Trophoblast cell (in vitro differentiated cells and primary cell): Measurements from ENCODE around the gene TBC1D22A.

ENCODE experiments used
- DNase-seq, 2 donors: peaks; one replicate each; pipeline ENCODE4 v3.0.0-alpha.2; 2016
- H2AFZ ChIP-seq: 2 replicates; pipeline ENCODE4 v1.6.1; 2013; ENCODE audit warnings: low read length, moderate library complexity, mild to moderate bottlenecking; ENCODE audit not compliant: insufficient read depth, poor library complexity
- H2AK5ac ChIP-seq: 2 replicates; pipeline ENCODE4 v1.6.1; 2013; ENCODE audit warnings: mild to moderate bottlenecking, low read length
- H2BK120ac ChIP-seq: 2 replicates; pipeline ENCODE4 v1.6.1; 2013; ENCODE audit warnings: low read length, mild to moderate bottlenecking, moderate library complexity; ENCODE audit not compliant: insufficient read depth, poor library complexity
- H2BK12ac ChIP-seq: 2 replicates; pipeline ENCODE4 v1.6.1; 2013; ENCODE audit warnings: mild to moderate bottlenecking, low read length, moderate library complexity
- H2BK5ac ChIP-seq: 2 replicates; pipeline ENCODE4 v1.6.1; 2013; ENCODE audit warnings: low read length, low read depth, moderate library complexity, mild to moderate bottlenecking; ENCODE audit not compliant: poor library complexity
- H3K14ac ChIP-seq: 2 replicates; pipeline ENCODE4 v1.6.1; 2013; ENCODE audit warnings: mild to moderate bottlenecking, low read length
- H3K18ac ChIP-seq: 2 replicates; pipeline ENCODE4 v1.6.1; 2013; ENCODE audit warnings: mild to moderate bottlenecking, low read length
- H3K23ac ChIP-seq: 2 replicates; pipeline ENCODE4 v1.6.1; 2013; ENCODE audit warnings: low read length
- H3K27ac ChIP-seq: 2 replicates; pipeline ENCODE4 v1.5.1; 2013; ENCODE audit warnings: low read depth, mild to moderate bottlenecking, inconsistent platforms, low read length, moderate library complexity
- H3K27me3 ChIP-seq: 2 replicates; pipeline ENCODE4 v1.6.1; 2013; ENCODE audit warnings: inconsistent platforms, mild to moderate bottlenecking, low read length, moderate library complexity; ENCODE audit not compliant: insufficient read depth
- H3K36me3 ChIP-seq, 2 experiments: 1 replicate in 1 of 2; 2 replicates in 1 of 2; pipeline ENCODE4 v1.6.1; 2013; ENCODE audit warnings: low read length in 2 of 2, mild to moderate bottlenecking in 2 of 2, moderate library complexity in 1 of 2; ENCODE audit not compliant: insufficient read depth in 2 of 2, control insufficient read depth in 1 of 2
- H3K4ac ChIP-seq: 2 replicates; pipeline ENCODE4 v1.6.1; 2013; ENCODE audit warnings: low read depth, mild to moderate bottlenecking, low read length, moderate library complexity
- H3K4me1 ChIP-seq, 2 experiments: 1 replicate in 1 of 2; 2 replicates in 1 of 2; pipeline ENCODE4 v1.6.1; 2013; ENCODE audit warnings: low read length in 2 of 2, mild to moderate bottlenecking in 2 of 2, moderate library complexity in 1 of 2; ENCODE audit not compliant: insufficient read depth in 2 of 2, control insufficient read depth in 1 of 2
- H3K4me2 ChIP-seq: 2 replicates; pipeline ENCODE4 v1.6.1; 2013; ENCODE audit warnings: inconsistent platforms, mild to moderate bottlenecking, low read length, moderate library complexity
- H3K4me3 ChIP-seq: 2 replicates; pipeline ENCODE4 v1.5.1; 2013; ENCODE audit warnings: mild to moderate bottlenecking, low read depth, low read length, inconsistent platforms
- H3K79me1 ChIP-seq: one replicate; pipeline ENCODE4 v1.6.1; 2013; ENCODE audit warnings: low read length
- H3K79me2 ChIP-seq: 2 replicates; pipeline ENCODE4 v1.6.1; 2013; ENCODE audit warnings: low read length, mild to moderate bottlenecking; ENCODE audit not compliant: control insufficient read depth, insufficient read depth, poor library complexity
- H3K9ac ChIP-seq: 2 replicates; pipeline ENCODE4 v1.6.1; 2013; ENCODE audit warnings: mild to moderate bottlenecking, low read length
- H3K9me3 ChIP-seq: 2 replicates; pipeline ENCODE4 v1.6.1; 2013; ENCODE audit warnings: low read depth, mild to moderate bottlenecking, control low read depth, inconsistent platforms, low read length; ENCODE audit not compliant: insufficient read depth
- H4K12ac ChIP-seq: 2 replicates; pipeline ENCODE4 v1.6.1; 2013; ENCODE audit warnings: low read depth, mild to moderate bottlenecking, low read length, moderate library complexity
- H4K8ac ChIP-seq: 2 replicates; pipeline ENCODE4 v1.6.1; 2013; ENCODE audit warnings: low read depth, mild to moderate bottlenecking, low read length, moderate library complexity
- H4K91ac ChIP-seq: one replicate; pipeline ENCODE4 v1.6.1; 2013; ENCODE audit warnings: low read depth, mild to moderate bottlenecking, low read length, moderate library complexity
- WGBS: extraction: QIAGEN DNeasy Blood & Tissue Kit; methylation state at CpG from one replicate; pipeline ENCODE4 v1.1.7; 2013; ENCODE audit warnings: missing lambda C conversion rate; ENCODE audit not compliant: insufficient read length, insufficient coverage; ENCODE audit errors: extremely low coverage; 5-methylcytosine and 5-hydroxymethylcytosine counted together

The TBC1D22A gene

GRCh38 chr22:46916886-46917770, 154.7 kb downstream of the TBC1D22A start:
- Histone ChIP-seq H2AFZ (no peak overlapping the region), H4K91ac (no peak overlapping the region), H3K9me3 (peaks cover 3% of the 10 kb centered on the region), H3K9ac (no peak overlapping the region), H4K8ac (no peak overlapping the region), H3K23ac (no peak overlapping the region), H3K4me2 (no peak overlapping the region), H2BK12ac (no peak overlapping the region), H2BK5ac (no peak overlapping the region), H4K12ac (no peak overlapping the region), H3K18ac (no peak overlapping the region), H3K27me3 (no peaks in the 10 kb centered on the region), H3K4me1 (no peaks in the 10 kb centered on the region), H2BK120ac (no peak overlapping the region), H3K79me2 (no peaks in the 10 kb centered on the region), H3K79me1 (no peaks in the 10 kb centered on the region), H3K36me3 (peaks cover 2 to 11% of the 10 kb centered on the region in 2 experiments), H2AK5ac (no peak overlapping the region), H3K4ac (no peak overlapping the region), H3K27ac (no peak overlapping the region), H3K14ac (no peak overlapping the region), H3K4me3 (no peak overlapping the region)
- 100% methylated on average over 3 of the region's 23 CpGs for WGBS
- DNase-seq: no peak

GRCh38 chr22:46917771-46918101, 155.3 kb downstream of the TBC1D22A start:
- no CpG with 5 or more reads among the region's 11 CpGs for WGBS
- no peak overlapping the region for H3K27ac ChIP-seq
- no peaks in the 10 kb centered on the region for H3K4me1 ChIP-seq
- H3K14ac ChIP-seq: no peak overlapping the region
- H3K27me3 ChIP-seq: no peaks in the 10 kb centered on the region
- H3K9me3 ChIP-seq: peaks cover 3% of the 10 kb centered on the region
- no peak overlapping the region for H2BK12ac ChIP-seq
- no peak overlapping the region for H3K4me3 ChIP-seq
- peaks cover 2 to 11% of the 10 kb centered on the region in 2 experiments for H3K36me3 ChIP-seq
- no peak overlapping the region for H4K8ac ChIP-seq
- DNase-seq: no peak
- H3K79me1 ChIP-seq: no peaks in the 10 kb centered on the region
- no peak overlapping the region for H3K23ac ChIP-seq
- no peak overlapping the region for H4K91ac ChIP-seq
- no peak overlapping the region for H3K4me2 ChIP-seq
- H3K9ac ChIP-seq: no peak overlapping the region
- H2BK5ac ChIP-seq: no peak overlapping the region
- no peak overlapping the region for H2AFZ ChIP-seq
- H4K12ac ChIP-seq: no peak overlapping the region
- no peak overlapping the region for H3K18ac ChIP-seq
- H3K4ac ChIP-seq: no peak overlapping the region
- no peak overlapping the region for H2BK120ac ChIP-seq
- no peaks in the 10 kb centered on the region for H3K79me2 ChIP-seq
- H2AK5ac ChIP-seq: no peak overlapping the region

GRCh38 chr22:46918197-46918596, 155.7 kb downstream of the TBC1D22A start:
- H3K23ac ChIP-seq: no peak overlapping the region
- no peak overlapping the region for H3K4me3 ChIP-seq
- H2BK5ac ChIP-seq: no peak overlapping the region
- H4K12ac ChIP-seq: no peak overlapping the region
- H3K4me1 ChIP-seq: no peaks in the 10 kb centered on the region
- H3K18ac ChIP-seq: no peak overlapping the region
- no peak overlapping the region for H3K9ac ChIP-seq
- no peak overlapping the region for H2AFZ ChIP-seq
- H3K14ac ChIP-seq: no peak overlapping the region
- H2BK120ac ChIP-seq: no peak overlapping the region
- H2AK5ac ChIP-seq: no peak overlapping the region
- H2BK12ac ChIP-seq: no peak overlapping the region
- peaks cover 3% of the 10 kb centered on the region for H3K9me3 ChIP-seq
- H4K91ac ChIP-seq: no peak overlapping the region
- no CpG with 5 or more reads among the region's 6 CpGs for WGBS
- H3K4ac ChIP-seq: no peak overlapping the region
- H3K27ac ChIP-seq: no peak overlapping the region
- H3K36me3 ChIP-seq: peaks cover 2 to 11% of the 10 kb centered on the region in 2 experiments
- H3K79me2 ChIP-seq: no peaks in the 10 kb centered on the region
- no peak overlapping the region for H3K4me2 ChIP-seq
- no peak overlapping the region for H4K8ac ChIP-seq
- DNase-seq: no peak
- H3K27me3 ChIP-seq: no peaks in the 10 kb centered on the region
- no peaks in the 10 kb centered on the region for H3K79me1 ChIP-seq

- H3K9ac ChIP-seq: no peak overlapping the region
- H2AFZ ChIP-seq: no peak overlapping the region
- no peak overlapping the region for H4K91ac ChIP-seq
- H3K79me1 ChIP-seq: no peaks in the 10 kb centered on the region
- no peak overlapping the region for H3K4me3 ChIP-seq
- H3K36me3 ChIP-seq: peaks cover 0 to 6% of the 10 kb centered on the region in 2 experiments
- no peak for DNase-seq
- H3K27ac ChIP-seq: no peak overlapping the region
- no peak overlapping the region for H4K12ac ChIP-seq
- H3K18ac ChIP-seq: no peak overlapping the region
- H3K79me2 ChIP-seq: no peaks in the 10 kb centered on the region
- H3K9me3 ChIP-seq: no peaks in the 10 kb centered on the region
- H3K4me1 ChIP-seq: no peaks in the 10 kb centered on the region
- no peak overlapping the region for H3K4ac ChIP-seq
- H2BK5ac ChIP-seq: no peak overlapping the region
- no peak overlapping the region for H3K14ac ChIP-seq
- H4K8ac ChIP-seq: no peak overlapping the region
- H2BK12ac ChIP-seq: no peak overlapping the region
- no peak overlapping the region for H2BK120ac ChIP-seq
- H2AK5ac ChIP-seq: no peak overlapping the region
- H3K27me3 ChIP-seq: no peaks in the 10 kb centered on the region
- H3K23ac ChIP-seq: no peak overlapping the region
- H3K4me2 ChIP-seq: no peak overlapping the region
Observed at GRCh38 chr22:46922037-46922436, 159.6 kb downstream of the TBC1D22A start.
